Left colon (tissue), 2 donors: ENCODE measurements around the gene ADAP1. TPM values are rescaled to one million over a fixed set of nuclear protein-coding genes. Genes with fewer than 3 reads are reported as not detected.

Experiments
- ATAC-seq: fragments of 200-7000 bp; cut with Tn5 transposase; one replicate; pipeline ENCODE4 v1.9.1; 2020; ENCODE audit warnings: mild to moderate bottlenecking, moderate library complexity
- DNase-seq, 2 donors: peaks; one replicate each; pipeline ENCODE4 v3.0.0-alpha.2; 2020
- intact Hi-C, 2 donors: fragments of 100-400 bp; cut with DNase I in 1 of 2; cut with micrococcal nuclease in 1 of 2; formaldehyde crosslinking; loops; one replicate each; pipeline versions ENCODE4 v1.11.2 to v1.14.0; 2022; cut with DNase I, micrococcal nuclease
- total RNA-seq, 2 donors: library from RNA; stranded (reverse); fragmentation: NEBNext Ultra II Directional; extraction: Animal tissue kit (Norgen Biotek cat#: 25700); gene quantifications; one replicate each; pipeline ENCODE4 v1.2.1, GENCODE V29; 2021
- donor health status: DM: no; HTN: no; CAD: no.
- donor health status: DM: yes; HTN: yes; CAD: no.

ADAP1 gene
- total RNA-seq, 2 donors from 2014 or later = 147 to 166 TPM

DNA sequence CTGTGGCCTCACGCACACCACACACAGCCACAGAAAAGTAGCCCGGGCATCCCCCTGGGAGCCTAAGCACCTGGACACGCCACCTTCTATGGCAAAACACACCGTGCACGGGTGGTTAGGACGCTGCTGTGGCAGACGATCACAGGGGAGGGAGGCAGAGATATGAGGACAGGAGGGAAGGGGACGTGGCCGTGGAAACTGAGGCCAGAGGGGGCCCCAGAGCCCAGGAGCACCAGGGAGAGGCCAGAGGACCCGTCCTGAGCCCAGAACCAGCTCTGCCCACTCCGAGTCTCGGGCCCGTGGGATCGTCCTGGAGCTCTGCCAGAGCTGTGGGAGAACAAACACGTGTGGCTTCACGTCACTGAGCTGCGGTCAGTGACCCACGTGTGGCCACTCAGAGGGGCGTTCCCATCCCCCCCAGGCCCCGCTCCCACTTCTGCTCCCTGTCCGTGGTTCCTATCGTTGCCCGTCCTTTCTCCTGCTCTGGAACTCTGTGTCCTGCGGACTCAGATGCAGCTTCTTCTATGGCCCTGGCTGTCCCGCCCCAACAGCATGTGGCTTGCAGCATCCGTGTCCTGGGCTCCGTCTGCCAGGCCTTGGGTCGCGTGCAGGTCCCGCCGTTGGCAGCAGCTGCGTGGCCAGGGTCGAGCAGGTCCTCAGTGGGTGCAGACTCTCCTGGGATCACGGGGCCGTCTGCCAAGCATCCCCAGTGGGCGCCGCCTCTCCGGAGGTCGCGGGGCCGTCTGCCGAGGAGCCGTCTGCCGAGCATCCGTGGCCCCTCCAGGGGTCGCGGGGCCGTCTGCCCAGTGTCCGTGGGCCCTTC lies 47.1 kb downstream of the ADAP1 start:
- peak in 1 of 2 donors; percentile 45 for DNase-seq
- ATAC-seq = no peak
- intact Hi-C loops = no loop called here

DNA sequence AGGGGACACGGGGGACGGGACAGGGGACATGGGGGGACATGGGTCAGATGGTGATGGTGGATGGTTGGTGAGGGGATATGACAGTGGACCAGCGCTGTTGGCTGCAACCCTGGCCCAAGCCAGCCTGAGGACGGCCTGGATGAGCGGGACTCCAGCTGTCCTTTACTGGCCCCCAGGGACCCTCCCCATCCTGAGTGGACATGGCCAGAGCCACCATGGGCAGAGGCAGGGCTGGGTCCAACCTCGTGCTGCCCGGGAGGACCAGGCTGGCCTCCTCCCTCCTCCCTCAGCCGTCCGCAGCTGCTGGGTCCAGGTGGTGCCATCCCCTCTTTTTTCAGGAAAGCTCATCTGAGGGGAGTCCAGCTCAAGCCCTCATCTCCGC lies 47.7 kb downstream of the ADAP1 start:
- DNase-seq = no peak
- intact Hi-C loops = no loop called here
- no peak for ATAC-seq

DNA sequence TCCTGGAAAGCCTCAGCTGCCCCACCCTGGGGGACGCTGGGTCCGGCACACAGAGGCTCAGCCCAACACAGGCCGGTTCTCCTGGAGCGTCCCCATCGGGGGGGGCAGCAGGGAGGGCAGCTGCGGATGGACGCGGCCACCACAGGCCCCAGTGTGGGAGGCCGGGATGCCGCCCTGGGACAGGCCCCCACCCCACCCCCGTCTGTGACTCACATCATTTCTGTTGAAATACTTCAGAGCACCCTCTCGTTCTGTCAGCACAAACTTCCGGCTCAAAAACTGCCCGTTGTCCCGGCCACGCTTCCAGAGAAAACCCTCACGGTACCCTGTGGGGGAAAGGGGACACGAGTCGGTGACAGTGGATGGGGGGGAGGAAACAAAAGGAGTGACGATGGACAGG lies 49.6 kb downstream of the ADAP1 start:
- ATAC-seq (no peak), DNase-seq (no peak)
- intact Hi-C loops = no loop called here

DNA sequence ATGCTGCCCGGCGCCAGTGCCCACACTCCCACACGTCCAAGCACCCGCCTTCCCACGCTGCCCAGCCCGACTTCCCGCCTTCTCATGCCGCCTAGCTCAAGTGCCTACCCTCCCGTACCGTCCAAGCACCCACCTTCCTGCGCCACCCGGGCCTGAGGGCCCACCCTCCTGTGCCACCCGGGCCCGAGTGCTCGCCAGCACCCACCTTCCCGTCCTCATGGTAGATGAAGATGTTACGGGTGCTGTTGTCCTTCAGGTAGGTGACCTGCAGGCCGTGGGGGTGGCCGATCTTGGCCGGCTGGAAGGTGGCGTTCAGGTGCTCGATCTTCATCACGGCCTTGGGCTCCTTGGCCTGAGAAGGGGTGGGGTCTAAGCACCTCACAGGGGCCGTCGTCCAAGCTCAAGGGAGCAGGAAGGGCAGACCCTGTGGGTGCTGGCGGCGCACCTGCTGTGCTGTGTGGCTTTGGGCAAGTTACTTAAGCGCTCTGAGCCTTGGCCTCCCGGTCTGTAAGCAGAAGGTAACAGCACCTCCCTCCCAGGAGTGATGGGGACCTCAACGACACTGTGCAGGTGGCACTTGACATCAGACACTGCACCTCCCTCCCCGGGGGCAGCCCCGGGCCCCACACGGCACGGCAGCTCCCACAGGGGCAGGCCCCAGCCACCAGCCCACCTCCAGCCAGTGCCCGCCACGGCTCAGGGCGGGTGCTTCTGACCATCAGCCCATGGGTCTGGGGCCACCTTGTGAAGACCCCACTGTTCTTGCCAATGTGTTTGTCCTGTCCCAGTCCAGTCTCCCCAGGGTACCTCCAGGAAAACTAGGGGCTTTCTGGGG lies 50.3 kb downstream of the ADAP1 start:
- intact Hi-C loops = no loop called here
- DNase-seq (no peak), ATAC-seq (no peak)

DNA sequence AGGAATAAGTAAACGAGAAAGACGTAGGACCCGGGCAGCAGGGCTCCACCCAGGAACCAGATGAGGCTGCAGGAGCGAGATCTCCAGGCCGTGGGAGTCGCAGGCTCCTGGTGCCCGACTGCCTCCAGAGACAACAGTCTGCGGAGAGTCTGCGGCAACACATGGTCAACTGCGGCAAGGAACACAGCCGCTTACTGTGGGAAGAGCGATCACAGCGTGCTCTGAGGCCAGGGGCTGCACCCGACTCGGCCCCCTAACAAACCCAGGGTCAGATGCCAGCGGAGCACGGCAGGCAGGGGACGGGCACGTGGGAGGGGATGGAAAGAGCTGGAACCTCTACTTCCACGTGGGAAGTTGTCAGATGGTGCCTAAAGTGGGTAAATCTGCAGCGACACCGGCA lies 51.5 kb downstream of the ADAP1 start:
- DNase-seq (no peak), ATAC-seq (no peak)
- intact Hi-C loops = no loop called here

DNA sequence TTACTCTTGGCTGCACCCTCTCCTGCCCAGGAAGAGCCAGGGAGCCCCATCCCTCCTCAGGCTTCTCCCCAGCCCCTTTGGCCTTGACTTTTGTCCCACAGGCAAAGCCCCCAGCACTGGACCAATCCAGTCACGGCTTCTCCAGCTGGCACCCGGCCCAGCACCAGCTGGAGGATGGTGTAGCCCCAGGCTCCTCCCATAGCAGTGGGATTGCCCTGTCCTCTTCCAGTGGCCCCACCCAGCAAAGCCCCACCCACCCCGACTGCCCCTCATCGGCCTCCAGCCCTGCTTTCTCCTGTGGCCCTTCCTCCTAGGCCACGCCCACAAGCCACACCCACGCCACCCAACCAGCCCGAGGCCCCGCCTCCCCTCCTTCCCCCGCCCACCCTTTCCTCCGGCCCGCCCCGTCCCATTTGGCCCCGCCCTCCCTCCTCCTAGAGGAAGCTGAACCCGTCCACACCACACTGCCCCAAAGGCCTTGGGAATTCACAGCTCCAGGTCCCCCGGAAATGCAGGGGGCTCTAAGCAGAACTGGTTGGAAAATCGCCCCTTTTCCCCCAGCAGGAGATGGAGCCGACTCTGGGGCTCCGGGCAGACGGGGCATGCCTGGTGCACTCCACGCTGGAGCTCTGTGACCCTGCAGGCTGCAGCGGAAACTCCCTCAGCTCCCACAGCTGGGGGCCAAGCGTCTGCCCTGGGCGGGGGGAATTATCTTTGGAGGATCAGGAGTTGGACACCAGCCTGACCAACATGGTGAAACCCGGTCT lies 52.9 kb downstream of the ADAP1 start:
- ATAC-seq (peak; percentile 81), DNase-seq (peak; percentile 93 to 97)
- intact Hi-C loops = no loop called here

DNA sequence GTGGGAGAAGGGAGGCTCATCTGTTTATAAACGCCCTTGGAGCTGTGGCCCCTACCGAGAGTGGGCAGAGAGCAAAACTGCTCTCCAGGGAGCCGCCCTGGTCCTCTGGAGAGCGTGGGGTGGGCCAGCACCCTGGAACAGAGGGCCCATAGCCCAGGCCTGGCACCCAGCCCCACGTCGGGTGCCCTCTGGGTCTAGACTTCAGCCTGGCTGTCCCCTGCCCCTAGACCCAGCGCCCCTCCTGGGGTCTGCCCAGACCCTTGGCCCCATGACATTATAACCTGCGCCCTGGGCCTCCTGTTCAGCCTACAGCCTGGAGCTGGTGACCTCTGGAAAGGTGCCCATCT lies 53.5 kb downstream of the ADAP1 start:
- intact Hi-C loops = no loop called here
- DNase-seq = no peak
- peak; percentile 9 for ATAC-seq

DNA sequence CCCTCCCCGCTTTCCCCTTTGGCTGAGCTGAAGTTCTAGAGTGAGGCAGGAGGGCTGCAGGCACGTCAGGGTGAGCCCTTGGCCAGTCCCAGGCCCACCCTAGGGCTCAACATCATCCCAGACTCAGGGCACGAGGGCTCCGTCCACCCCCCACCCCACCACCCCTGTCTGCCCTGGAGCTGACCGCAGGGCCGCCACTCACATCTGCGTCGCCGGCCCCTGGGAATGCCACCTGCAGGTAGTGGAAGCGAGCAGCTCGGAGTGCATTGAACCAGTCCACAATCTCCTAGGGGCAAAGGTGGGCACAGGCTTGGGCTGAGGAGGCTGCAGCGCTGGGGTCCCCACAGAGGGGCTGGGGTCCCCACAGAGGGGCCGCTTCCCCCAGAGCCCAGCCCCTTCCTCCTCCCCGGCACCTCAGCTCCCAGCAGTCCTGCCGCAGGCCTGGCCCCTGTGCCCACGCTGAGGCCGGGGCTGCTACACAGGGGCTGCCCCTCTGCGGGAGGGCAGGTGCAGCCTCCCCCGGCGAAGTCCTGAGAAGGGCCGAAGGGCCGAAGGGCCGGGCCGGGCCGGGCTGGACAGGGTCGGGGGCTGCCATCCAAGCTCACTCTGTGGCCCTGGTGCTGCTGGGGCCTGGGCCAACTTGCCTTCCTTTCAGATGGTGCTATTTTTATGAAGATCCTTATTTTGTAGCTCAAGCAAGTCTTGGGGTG lies 54.0 kb downstream of the ADAP1 start:
- intact Hi-C loops = no loop called here
- DNase-seq (no peak), ATAC-seq (no peak)

DNA sequence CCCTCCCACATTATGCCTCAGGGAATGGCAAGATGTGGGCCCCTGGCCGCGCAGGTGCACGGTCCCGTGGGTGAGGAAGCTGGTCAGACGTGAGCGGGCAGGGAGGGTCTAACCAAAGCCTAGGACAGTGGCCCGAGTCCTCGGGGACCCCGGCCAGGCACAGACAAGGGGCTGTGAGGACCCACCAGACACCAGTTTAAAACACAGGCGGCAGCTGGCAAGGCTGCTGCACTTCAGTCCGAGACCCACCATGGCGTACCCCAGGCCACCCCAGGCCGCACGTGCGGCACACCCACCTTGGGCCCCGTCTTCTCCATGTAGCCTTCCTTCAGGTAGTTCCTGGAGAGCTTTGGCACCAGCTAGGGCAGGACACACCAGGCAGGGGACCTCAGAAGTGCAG lies 54.7 kb downstream of the ADAP1 start:
- DNase-seq (no peak), ATAC-seq (no peak)
- intact Hi-C loops = no loop called here

DNA sequence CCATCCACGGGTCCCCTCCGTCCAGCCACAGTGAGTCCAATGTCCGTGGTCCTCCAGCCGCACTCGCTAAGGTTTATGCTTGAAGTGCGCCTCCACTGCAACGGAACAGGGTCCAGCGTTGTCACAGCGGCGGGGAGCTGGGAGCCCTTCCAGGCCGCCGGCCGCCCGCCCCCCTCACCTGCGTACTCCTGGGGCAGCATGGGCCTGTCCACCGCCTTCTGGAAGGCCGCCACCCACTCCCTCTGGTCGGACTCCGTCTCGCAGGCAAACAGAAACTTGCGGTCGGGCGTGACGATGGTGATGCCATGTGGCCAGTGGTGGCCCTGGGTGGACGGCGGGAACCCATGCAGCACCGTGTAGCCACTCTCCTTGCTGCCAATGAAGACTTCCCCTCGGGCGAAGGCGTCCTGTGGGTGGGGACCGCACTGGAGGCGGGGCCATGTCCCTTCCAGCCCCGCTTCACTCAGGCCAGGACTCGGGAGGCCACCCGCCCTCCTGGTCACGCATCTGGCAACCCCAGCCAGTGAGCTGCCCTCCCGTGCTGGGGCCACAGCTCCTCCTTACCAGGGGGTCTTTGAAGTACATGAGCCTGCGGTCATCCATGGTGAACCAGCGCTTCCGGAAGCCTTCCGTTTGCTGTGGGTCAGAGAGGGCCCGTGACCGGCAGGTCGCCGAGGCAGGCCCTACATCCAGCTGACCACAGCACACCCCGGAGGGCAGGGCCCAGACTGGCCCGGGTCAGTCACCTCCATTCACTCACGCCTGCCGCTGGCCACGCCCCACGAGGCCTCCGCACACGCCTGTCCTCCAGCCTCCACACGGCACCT lies 55.4 kb downstream of the ADAP1 start:
- intact Hi-C loops = no loop called here
- ATAC-seq (no peak), DNase-seq (no peak)

DNA sequence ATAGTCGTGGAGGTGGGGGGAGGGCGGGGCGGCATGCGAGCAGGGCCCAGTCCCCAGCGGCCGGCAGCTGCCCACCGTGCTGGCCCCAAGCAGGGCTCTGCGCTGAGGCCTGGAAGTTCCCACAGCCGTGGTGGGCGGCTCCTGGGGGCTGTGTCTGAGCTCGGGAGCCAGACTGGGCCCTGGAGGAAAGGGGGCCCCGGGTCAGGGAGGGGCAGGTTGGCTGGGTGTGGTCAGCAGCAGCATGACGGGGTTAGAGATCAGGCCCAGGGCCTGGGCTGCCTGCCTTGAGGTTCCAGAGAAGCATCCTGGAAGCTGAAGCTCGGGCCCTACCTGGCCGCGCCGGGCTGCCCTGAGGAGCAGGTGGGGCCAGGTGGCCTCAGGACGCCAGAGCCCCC lies 56.0 kb downstream of the ADAP1 start:
- ATAC-seq (no peak), DNase-seq (no peak)
- intact Hi-C loops = no loop called here

DNA sequence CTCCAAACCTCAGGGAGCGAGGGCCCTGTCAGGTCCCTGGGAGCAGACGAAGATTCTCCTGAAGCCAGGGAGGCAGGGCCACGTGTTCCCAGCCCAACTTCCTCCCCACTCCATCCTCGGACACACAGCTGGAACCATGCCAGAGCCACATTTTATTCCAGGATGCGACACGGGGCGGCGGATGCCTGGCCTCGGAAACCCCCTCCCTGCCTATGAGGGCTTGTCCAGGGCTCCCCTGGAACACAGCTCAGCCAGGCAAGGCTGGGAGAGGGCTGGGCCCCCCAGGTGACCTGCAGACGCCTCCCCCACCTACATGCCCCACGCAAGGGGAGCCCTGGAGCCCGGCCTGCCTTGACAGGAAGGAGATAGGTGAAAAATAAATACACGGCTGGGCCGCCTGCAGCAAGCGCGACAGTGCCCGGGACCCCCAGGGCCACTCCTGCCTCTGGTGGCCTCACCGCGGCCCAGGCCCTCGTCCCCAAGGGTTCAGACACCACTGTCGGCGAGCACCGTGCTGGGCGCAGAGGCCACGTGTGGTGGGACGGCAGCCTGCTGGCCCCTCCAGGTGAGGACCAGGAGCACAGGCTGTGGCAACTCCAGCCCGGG lies 56.6 kb downstream of the ADAP1 start:
- intact Hi-C loops = no loop called here
- DNase-seq (peak in 1 of 2 donors; percentile 49), ATAC-seq (peak; percentile 2)

DNA sequence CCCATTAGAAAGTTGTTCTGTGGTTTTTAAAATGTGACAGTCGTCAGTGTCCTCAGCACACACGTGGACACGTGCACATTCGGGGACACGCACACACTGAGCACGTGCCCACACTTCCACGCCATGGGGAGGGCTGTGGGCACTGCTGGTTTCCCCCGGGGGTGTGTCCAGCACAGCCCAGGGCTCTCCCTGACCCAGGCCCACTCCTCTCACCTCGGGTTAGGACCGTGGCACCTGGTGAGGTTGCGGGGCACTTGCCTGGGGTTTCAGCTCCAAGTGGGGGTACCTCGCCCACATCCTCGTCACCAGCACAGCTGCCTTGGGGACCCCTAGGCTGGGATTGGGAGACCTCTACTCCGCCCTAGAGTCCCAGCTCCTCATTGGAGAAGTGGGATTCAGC lies 57.4 kb downstream of the ADAP1 start:
- ATAC-seq (no peak), DNase-seq (no peak)
- intact Hi-C loops = no loop called here

DNA sequence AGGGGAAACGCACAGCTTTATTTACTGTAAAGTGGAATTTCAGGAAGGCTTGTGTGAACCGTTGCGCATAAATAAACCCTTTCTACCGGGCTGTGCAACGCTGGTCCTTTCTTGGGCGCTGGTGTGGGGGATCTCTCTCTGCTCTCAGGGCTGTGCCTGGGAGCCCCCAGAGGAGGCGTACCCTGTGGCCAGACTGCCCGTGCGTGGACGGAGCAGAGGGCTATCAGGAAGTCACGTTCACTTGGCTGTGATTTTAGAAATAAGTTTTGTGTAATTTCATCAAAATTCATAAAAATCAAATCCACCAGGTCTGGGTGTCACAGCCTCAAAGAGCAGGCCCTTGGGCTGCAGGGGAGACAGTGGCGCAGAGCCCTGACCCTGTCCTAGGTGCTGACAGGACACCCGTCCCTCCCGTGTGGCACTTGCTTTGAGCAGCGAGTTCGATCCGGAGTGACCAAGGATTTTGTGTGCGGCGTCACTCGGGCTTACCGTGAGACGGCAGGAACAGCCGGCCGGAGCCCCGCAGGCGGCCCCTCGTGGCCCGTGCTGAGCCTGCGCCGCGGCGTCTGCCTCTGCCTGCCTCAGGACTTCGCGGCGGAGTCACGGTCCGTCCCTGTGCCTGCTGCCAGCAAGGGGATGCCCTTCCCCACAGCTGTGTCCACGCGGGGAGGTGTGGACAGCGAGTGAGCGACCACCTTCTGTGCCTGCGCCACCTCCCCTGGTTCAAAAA lies 58.0 kb downstream of the ADAP1 start:
- intact Hi-C loops = no loop called here
- DNase-seq (no peak), ATAC-seq (no peak)

DNA sequence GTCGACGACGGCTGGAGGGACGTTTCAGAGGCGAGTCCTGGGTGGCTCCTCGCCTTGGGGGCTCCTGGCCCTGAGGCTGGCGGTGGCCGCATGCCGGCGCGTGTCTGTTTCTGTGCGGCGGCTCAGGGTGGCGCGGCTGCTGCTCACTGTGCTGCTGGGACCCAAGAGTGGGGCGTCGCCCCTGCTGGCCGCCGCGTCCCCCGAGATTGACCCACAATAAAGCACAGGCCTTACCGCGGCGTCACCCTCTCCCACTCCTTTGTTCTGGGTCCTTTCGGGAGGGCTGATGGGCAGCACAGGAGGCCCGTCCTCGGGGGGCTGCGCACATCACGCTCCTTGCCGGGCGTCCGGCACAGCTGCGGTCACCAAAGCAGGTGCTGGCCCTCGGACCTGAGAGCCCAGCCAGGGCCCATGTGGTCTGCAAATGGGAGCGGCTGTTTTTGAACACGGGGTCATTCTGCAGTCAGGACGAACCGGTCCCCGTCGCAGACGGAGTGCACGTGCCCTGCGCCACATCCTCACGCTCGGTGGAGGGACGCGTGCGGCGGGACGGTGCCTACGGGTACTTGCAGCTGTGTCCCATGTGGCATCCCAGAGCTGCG lies 58.9 kb downstream of the ADAP1 start:
- DNase-seq = no peak
- ATAC-seq = peak; percentile 1
- intact Hi-C loops = no loop called here

DNA sequence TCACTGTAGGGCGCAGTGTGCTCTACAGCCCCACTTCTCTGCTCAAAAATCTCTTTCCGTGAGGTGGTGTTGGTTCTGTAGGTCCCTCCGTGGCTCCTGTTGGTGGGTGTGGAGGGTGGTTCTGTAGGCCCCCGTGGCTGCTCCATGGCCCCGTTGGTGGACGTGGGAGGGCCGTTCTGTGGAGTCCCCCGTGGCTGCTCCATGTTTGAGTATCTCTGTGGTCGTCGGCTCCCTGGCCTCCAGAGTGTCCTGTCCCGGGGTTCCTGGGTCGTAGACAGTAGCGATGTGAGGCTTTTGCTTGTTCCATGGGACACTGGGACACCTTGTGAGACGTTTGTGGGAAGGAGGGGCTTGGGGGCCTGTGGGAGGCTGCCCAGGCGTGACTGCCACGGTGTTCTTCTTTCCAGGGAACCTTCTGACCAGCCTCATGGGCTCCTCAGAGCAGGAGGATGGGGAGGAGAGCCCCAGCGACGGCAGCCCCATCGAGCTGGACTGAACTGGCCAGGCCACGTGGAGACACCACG lies 59.5 kb downstream of the ADAP1 start:
- intact Hi-C loops = no loop called here
- ATAC-seq (peak; percentile 0), DNase-seq (no peak)
